ENCODE data around the gene SRSF2.
"Not testable (repeated sequence)": the region's sequence is repeated elsewhere in the genome, so short reads cannot be mapped to it uniquely, and the experiment has no call there.

The SRSF2 gene

GRCh38 chr17:76737082-76737675, at the start of gene SRSF2:
SRSF2 (minus strand) TSS chr17:76737331; CDS start chr17:76737160, 171 bp downstream.
- DNase-seq (ENCODE audit: low read depth in 3 of 3): peak; percentile 96 to 98 (median 98)

- no peak for DNase-seq (ENCODE audit: low read depth in 3 of 3)
Measured at GRCh38 chr17:76784926-76785325, 47.8 kb upstream of the SRSF2 start.

GRCh38 chr17:76783146-76783545, 46.0 kb upstream of the SRSF2 start:
- DNase-seq (ENCODE audit: low read depth in 3 of 3): no peak

- no peak for DNase-seq (ENCODE audit: low read depth in 3 of 3)
Measured at GRCh38 chr17:76781056-76781982, 44.2 kb upstream of the SRSF2 start.

- no peak for DNase-seq (ENCODE audit: low read depth in 3 of 3)
Measured at GRCh38 chr17:76775021-76775600, 38.0 kb upstream of the SRSF2 start.

GRCh38 chr17:76772842-76773525, 35.9 kb upstream of the SRSF2 start:
- DNase-seq (ENCODE audit: low read depth in 3 of 3): peak in 1 of 3 donors; percentile 14

- no peak for DNase-seq (ENCODE audit: low read depth in 3 of 3)
Measured at GRCh38 chr17:76758570-76758969, 21.4 kb upstream of the SRSF2 start.

- DNase-seq (ENCODE audit: low read depth in 3 of 3): no peak
Measured at GRCh38 chr17:76757256-76757655, 20.1 kb upstream of the SRSF2 start.

- no peak for DNase-seq (ENCODE audit: low read depth in 3 of 3)
Measured at GRCh38 chr17:76755285-76755684, 18.2 kb upstream of the SRSF2 start.

- DNase-seq (ENCODE audit: low read depth in 3 of 3): no peak
Measured at GRCh38 chr17:76753061-76753961, 16.2 kb upstream of the SRSF2 start.

- no peak for DNase-seq (ENCODE audit: low read depth in 3 of 3)
Measured at GRCh38 chr17:76752006-76752405, 14.9 kb upstream of the SRSF2 start.

- no peak for DNase-seq (ENCODE audit: low read depth in 3 of 3)
Measured at GRCh38 chr17:76751416-76751993, 14.4 kb upstream of the SRSF2 start.

- no peak for DNase-seq (ENCODE audit: low read depth in 3 of 3)
Measured at GRCh38 chr17:76748657-76749056, 11.5 kb upstream of the SRSF2 start.

GRCh38 chr17:76747716-76748363, 10.7 kb upstream of the SRSF2 start:
- no peak for DNase-seq (ENCODE audit: low read depth in 3 of 3)

GRCh38 chr17:76745785-76746184, 8.7 kb upstream of the SRSF2 start:
- not testable (repeated sequence) for DNase-seq (ENCODE audit: low read depth in 3 of 3)

GRCh38 chr17:76744747-76745146, 7.6 kb upstream of the SRSF2 start:
- DNase-seq (ENCODE audit: low read depth in 3 of 3): no peak

GRCh38 chr17:76742958-76743357, 5.8 kb upstream of the SRSF2 start:
- no peak for DNase-seq (ENCODE audit: low read depth in 3 of 3)

- no peak for DNase-seq (ENCODE audit: low read depth in 3 of 3)
Measured at GRCh38 chr17:76740329-76741118, 3.4 kb upstream of the SRSF2 start.

- DNase-seq (ENCODE audit: low read depth in 3 of 3): not testable (repeated sequence)
Measured at GRCh38 chr17:76739568-76740115, 2.5 kb upstream of the SRSF2 start.

Measured in stimulated activated CD4-positive, alpha-beta T cell treated with anti-CD3 and anti-CD28 coated beads, TNF-alpha, amount 100 ng/mL, for 48 hours (primary cell).